B cell (primary cell): ENCODE results near the gene POLR3GL. TPM values are rescaled to one million over a fixed set of nuclear protein-coding genes. Genes with fewer than 3 reads are reported as not detected.
A peak's percentile ranks its signal among the peaks of the same experiment; 100 is the strongest.

ENCODE experiments used
- ATAC-seq: fragments of 200-7000 bp; cut with Tn5 transposase; one replicate; pipeline ENCODE4 v1.10.0; 2021; ENCODE audit warnings: low read depth, mild to moderate bottlenecking, moderate number of reproducible peaks, moderate library complexity
- CTCF ChIA-PET: fragments of 350-600 bp; sonication (Branson Sonifier 250); formaldehyde crosslinking; loops from one replicate; lab custom pipeline; 2021; ENCODE audit warnings: antibody characterized with exemption, inconsistent platforms; lab: Charles Lee
- POLR2A ChIA-PET: fragments of 350-600 bp; sonication (Branson Sonifier 250); formaldehyde crosslinking; loops from one replicate; lab custom pipeline; 2021; ENCODE audit warnings: antibody characterized with exemption; lab: Charles Lee
- DNase-seq: peaks from one replicate; pipeline ENCODE4 v3.0.0; 2013
- H2AFZ ChIP-seq: 2 replicates; pipeline ENCODE4 v1.6.1; 2012; ENCODE audit warnings: mild to moderate bottlenecking, low read depth, low read length; ENCODE audit not compliant: insufficient read depth, poor library complexity, severe bottlenecking
- H3K27ac ChIP-seq, 2 donors: 1 replicate in 1 of 2; 2 replicates in 1 of 2; pipeline ENCODE4 v1.5.1; 2012 to 2013; ENCODE audit warnings: low read length in 2 of 2, mild to moderate bottlenecking in 2 of 2, moderate library complexity in 1 of 2
- H3K27me3 ChIP-seq, 4 experiments: fragments of 200-600 bp in 1 of 4; sonication (generic) in 1 of 4; replicated peaks in 1 of 4; 1 replicate in 2 of 4; 2 replicates in 2 of 4; pipeline versions ENCODE4 v1.6.1 to v1.7.0; 2013 to 2016; ENCODE audit warnings: low read length in 3 of 4, mild to moderate bottlenecking in 2 of 4, mixed read lengths in 1 of 4, moderate library complexity in 1 of 4; ENCODE audit not compliant: insufficient read depth in 4 of 4, control insufficient read depth in 3 of 4; ENCODE audit errors: control extremely low read depth in 1 of 4
- H3K36me3 ChIP-seq, 2 experiments: replicated peaks in 1 of 2; 1 replicate in 1 of 2; 2 replicates in 1 of 2; pipeline versions ENCODE4 v1.6.1 to v1.7.1; 2013; ENCODE audit warnings: low read length in 1 of 2; ENCODE audit not compliant: insufficient read depth in 2 of 2, control insufficient read depth in 1 of 2; ENCODE audit errors: control extremely low read depth in 1 of 2, extremely low read depth in 1 of 2
- H3K4me1 ChIP-seq, 2 donors: fragments of 200-600 bp in 1 of 2; sonication (generic) in 1 of 2; 1 replicate in 1 of 2; 2 replicates in 1 of 2; pipeline versions ENCODE4 v1.5.1 to v1.6.1; 2013 to 2017; ENCODE audit warnings: low read length in 2 of 2; ENCODE audit not compliant: control insufficient read depth in 2 of 2, insufficient read depth in 2 of 2
- H3K4me2 ChIP-seq: replicated peaks from 2 replicates; pipeline ENCODE3; 2012; ENCODE audit warnings: mild to moderate bottlenecking, low read depth, low read length; ENCODE audit not compliant: poor library complexity, severe bottlenecking
- H3K4me3 ChIP-seq, 5 experiments: fragments of 200-600 bp in 1 of 5; sonication (generic) in 1 of 5; 1 replicate in 3 of 5; 2 replicates in 2 of 5; pipeline versions ENCODE4 v1.5.1 to v1.7.0; 2011 to 2016; ENCODE audit warnings: low read length in 4 of 5, mild to moderate bottlenecking in 4 of 5, low read depth in 2 of 5, control low read depth in 1 of 5, moderate library complexity in 1 of 5; ENCODE audit not compliant: insufficient read depth in 1 of 5; ENCODE audit errors: control extremely low read depth in 1 of 5, extremely low read depth in 1 of 5
- H3K79me2 ChIP-seq: fragments of 200-600 bp; sonication (generic); one replicate; pipeline ENCODE4 v1.6.0; 2016; ENCODE audit warnings: low read length; ENCODE audit not compliant: control insufficient read depth, insufficient read depth
- H3K9ac ChIP-seq: fragments of 200-600 bp; sonication (generic); 2 replicates; pipeline ENCODE4 v1.6.1; 2017; ENCODE audit warnings: mild to moderate bottlenecking, low read length, moderate library complexity
- H3K9me3 ChIP-seq, 3 donors: one replicate each; pipeline versions ENCODE4 v1.6.1 to v1.7.1; 2013; ENCODE audit warnings: low read length in 2 of 3; ENCODE audit not compliant: control insufficient read depth in 2 of 3, insufficient read depth in 1 of 3; ENCODE audit errors: control extremely low read depth in 1 of 3
- H4K20me1 ChIP-seq: 2 replicates; pipeline ENCODE4 v1.6.0; 2012; ENCODE audit warnings: mild to moderate bottlenecking, low read length; ENCODE audit not compliant: insufficient read depth, control insufficient read depth, poor library complexity, severe bottlenecking
- H3K27ac Mint-ChIP-seq: one replicate; pipeline ENCODE4 v1.8.0; 2021; ENCODE audit warnings: mixed read lengths
- H3K27me3 Mint-ChIP-seq: one replicate; pipeline ENCODE4 v1.8.0; 2021; ENCODE audit warnings: mixed read lengths
- H3K4me1 Mint-ChIP-seq: one replicate; pipeline ENCODE4 v1.8.0; 2021; ENCODE audit warnings: mixed read lengths
- H3K4me3 Mint-ChIP-seq: one replicate; pipeline ENCODE4 v1.8.0; 2021; ENCODE audit warnings: mixed read lengths
- H3K9me3 Mint-ChIP-seq: one replicate; pipeline ENCODE4 v1.8.0; 2022; ENCODE audit warnings: mixed read lengths; ENCODE audit not compliant: insufficient read depth
- EZH2 ChIP-seq: IDR thresholded peaks from 2 replicates; pipeline ENCODE4 v1.6.1; 2012; ENCODE audit warnings: borderline replicate concordance, low read depth, mild to moderate bottlenecking, moderate library complexity, low read length; ENCODE audit not compliant: insufficient read depth, poor library complexity, severe bottlenecking
- WGBS: methylation state at CpG from one replicate; pipeline ENCODE4 v1.1.5; 2013; ENCODE audit warnings: missing lambda C conversion rate; ENCODE audit not compliant: insufficient coverage; 5-methylcytosine and 5-hydroxymethylcytosine counted together
- intact Hi-C: fragments of 100-400 bp; cut with micrococcal nuclease; formaldehyde crosslinking; loops from one replicate; pipeline ENCODE4 v1.10.0; 2022
- polyA plus RNA-seq: library from polyadenylated mRNA; depleted of rRNA; stranded (reverse); fragments of >200 nt; gene quantifications from 2 replicates; pipeline ENCODE4 v1.2.3, GENCODE V29; 2012
- total RNA-seq, 2 donors: library from RNA; stranded (reverse); fragments of 120-200 nt in 1 of 2; gene quantifications; 1 replicate in 1 of 2; 2 replicates in 1 of 2; pipeline versions ENCODE4 v1.2.3 to v1.2.4, GENCODE V29; 2013 to 2022
- TF ChIP-seq, protein P1 (sequence below): fragments of 200-600 bp; IDR thresholded peaks from one replicate; pipeline ENCODE4 v1.8.0; 2022; ENCODE audit warnings: antibody characterized with exemption, mild to moderate bottlenecking

The POLR3GL gene
- total and polyA plus RNA-seq, 2 donors (not counting 1 experiment from before 2014, with no cell fraction given) = 17.6 to 33.3 TPM

DNA sequence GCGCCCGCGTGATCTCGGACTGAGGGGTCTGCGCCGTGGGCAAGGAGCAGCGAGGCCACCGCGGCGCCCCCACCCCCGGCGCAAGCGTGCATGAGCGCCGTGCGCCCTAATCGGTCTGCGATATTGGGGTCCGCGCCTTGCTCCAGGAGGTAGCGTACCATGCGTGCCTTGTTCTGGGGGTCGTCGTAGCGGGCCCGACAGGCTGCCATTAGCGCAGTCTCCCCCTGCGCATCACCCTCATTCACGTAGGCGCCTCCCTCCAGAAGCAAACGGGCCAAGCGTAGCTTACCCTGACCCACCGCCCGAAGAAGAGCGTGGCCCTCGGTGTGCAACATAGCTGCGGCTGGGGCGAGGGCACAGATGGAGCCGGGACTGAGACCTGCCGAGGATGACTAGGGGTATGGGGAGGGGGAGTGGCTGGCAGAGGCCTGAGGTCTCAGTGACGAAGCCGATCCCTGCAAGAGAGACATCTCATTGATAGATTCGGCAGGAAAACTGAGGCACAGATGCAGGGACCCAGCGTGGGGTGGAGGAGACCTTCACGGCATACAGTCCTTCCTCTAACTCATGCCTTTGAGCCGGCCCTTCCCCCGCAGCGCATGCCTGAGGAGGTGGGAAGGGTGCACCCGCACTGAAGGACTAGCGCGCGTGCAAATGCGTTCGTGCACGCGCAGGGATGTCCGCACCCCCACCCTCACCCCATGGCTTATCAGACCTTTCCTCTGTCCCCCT is 2.9 kb upstream of the POLR3GL start:
- no peaks in the 10 kb centered on the region for H3K9me3 Mint-ChIP-seq
- no peak for TF ChIP-seq EZH2
- TF ChIP-seq, protein P1, sequence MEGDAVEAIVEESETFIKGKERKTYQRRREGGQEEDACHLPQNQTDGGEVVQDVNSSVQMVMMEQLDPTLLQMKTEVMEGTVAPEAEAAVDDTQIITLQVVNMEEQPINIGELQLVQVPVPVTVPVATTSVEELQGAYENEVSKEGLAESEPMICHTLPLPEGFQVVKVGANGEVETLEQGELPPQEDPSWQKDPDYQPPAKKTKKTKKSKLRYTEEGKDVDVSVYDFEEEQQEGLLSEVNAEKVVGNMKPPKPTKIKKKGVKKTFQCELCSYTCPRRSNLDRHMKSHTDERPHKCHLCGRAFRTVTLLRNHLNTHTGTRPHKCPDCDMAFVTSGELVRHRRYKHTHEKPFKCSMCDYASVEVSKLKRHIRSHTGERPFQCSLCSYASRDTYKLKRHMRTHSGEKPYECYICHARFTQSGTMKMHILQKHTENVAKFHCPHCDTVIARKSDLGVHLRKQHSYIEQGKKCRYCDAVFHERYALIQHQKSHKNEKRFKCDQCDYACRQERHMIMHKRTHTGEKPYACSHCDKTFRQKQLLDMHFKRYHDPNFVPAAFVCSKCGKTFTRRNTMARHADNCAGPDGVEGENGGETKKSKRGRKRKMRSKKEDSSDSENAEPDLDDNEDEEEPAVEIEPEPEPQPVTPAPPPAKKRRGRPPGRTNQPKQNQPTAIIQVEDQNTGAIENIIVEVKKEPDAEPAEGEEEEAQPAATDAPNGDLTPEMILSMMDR = no peak
- ATAC-seq (no peak), DNase-seq (peak; percentile 62)
- ChIA-PET CTCF (interaction anchor here (1.1 to 5.6 kb wide), 2 partner anchors 18 to 116 kb away, joined by 3 to 82 read pairs; partner anchors contain the start of gene NUDT17), POLR2A (interaction anchor here (0.6 to 3.5 kb wide), 6 partner anchors 18 to 1580 kb away, joined by 3 to 19 read pairs (median 4); partner anchors contain the start of genes BCL9, PEX11B and PIAS3)
- Histone ChIP-seq H3K36me3 (no peaks in the 10 kb centered on the region), H2AFZ (peak overlapping the region; percentile 89), H3K4me3 (peak overlapping the region; percentile 61 to 86 (median 72)), H4K20me1 (no peaks in the 10 kb centered on the region), H3K27me3 (no peaks in the 10 kb centered on the region), H3K79me2 (peaks cover 57% of the 10 kb centered on the region), H3K9ac (peak overlapping the region; percentile 77), H3K9me3 (no peaks in the 10 kb centered on the region), H3K4me1 (peaks cover 52 to 73% of the 10 kb centered on the region in 2 donors), H3K4me2 (peak overlapping the region; percentile 89), H3K27ac (no peak overlapping the region)
- under 1% methylated on average over 54 of the region's 57 CpGs for WGBS
- H3K4me3 Mint-ChIP-seq = peak overlapping the region; percentile 99
- intact Hi-C loops = no loop called here
- H3K4me1 Mint-ChIP-seq = peaks cover 77% of the 10 kb centered on the region
- peak overlapping the region; percentile 90 for H3K27ac Mint-ChIP-seq
- no peaks in the 10 kb centered on the region for H3K27me3 Mint-ChIP-seq
